Astrocyte (in vitro differentiated cells and primary cell): ENCODE measurements around the gene TNFAIP8L3. TPM values are rescaled to one million over a fixed set of nuclear protein-coding genes. Genes with fewer than 3 reads are reported as not detected.

Experiments used
- DNase-seq: peaks from one replicate; pipeline ENCODE4 v3.0.0-alpha.2; 2010; ENCODE audit warnings: low read depth
- FAIRE-seq: peaks from 2 replicates; lab custom pipeline; 2011; peaks lifted over from hg19 to GRCh38; lab: Jason Lieb, UNC
- H2AFZ ChIP-seq: 2 replicates; pipeline ENCODE4 v1.6.0; 2012; ENCODE audit warnings: low read depth, low read length, inconsistent platforms
- H3K27ac ChIP-seq: 2 replicates; pipeline ENCODE4 v1.5.1; 2011; ENCODE audit warnings: low read depth, low read length, inconsistent platforms
- H3K27me3 ChIP-seq: 2 replicates; pipeline ENCODE4 v1.6.0; 2011; ENCODE audit warnings: low read length, inconsistent platforms; ENCODE audit not compliant: insufficient read depth
- H3K36me3 ChIP-seq: 2 replicates; pipeline ENCODE4 v1.5.1; 2011; ENCODE audit warnings: low read length, inconsistent platforms; ENCODE audit not compliant: insufficient read depth
- H3K4me1 ChIP-seq: 2 replicates; pipeline ENCODE4 v1.5.1; 2011; ENCODE audit warnings: low read length, inconsistent platforms; ENCODE audit not compliant: insufficient read depth
- H3K4me2 ChIP-seq: 2 replicates; pipeline ENCODE4 v1.6.0; 2012; ENCODE audit warnings: low read length, inconsistent platforms
- H3K4me3 ChIP-seq: 2 replicates; pipeline ENCODE4 v1.5.1; 2011; ENCODE audit warnings: low read depth, mild to moderate bottlenecking, low read length, inconsistent platforms; ENCODE audit not compliant: insufficient read depth
- H3K79me2 ChIP-seq: 2 replicates; pipeline ENCODE4 v1.6.0; 2012; ENCODE audit warnings: mild to moderate bottlenecking, low read length, inconsistent platforms; ENCODE audit not compliant: insufficient read depth
- H3K9ac ChIP-seq: 2 replicates; pipeline ENCODE4 v1.6.0; 2012; ENCODE audit warnings: mild to moderate bottlenecking, low read length, inconsistent platforms
- H3K9me3 ChIP-seq: 2 replicates; pipeline ENCODE4 v1.5.1; 2012; ENCODE audit warnings: low read depth, mild to moderate bottlenecking, low read length, inconsistent platforms; ENCODE audit not compliant: insufficient read depth
- H4K20me1 ChIP-seq: 2 replicates; pipeline ENCODE4 v1.6.0; 2012; ENCODE audit warnings: low read length, inconsistent platforms; ENCODE audit not compliant: insufficient read depth
- H3K27ac Mint-ChIP-seq: one replicate; pipeline ENCODE4 v1.8.0; 2021; ENCODE audit warnings: mild to moderate bottlenecking, mixed read lengths; ENCODE audit not compliant: unreplicated experiment
- H3K27me3 Mint-ChIP-seq: one replicate; pipeline ENCODE4 v1.8.0; 2021; ENCODE audit warnings: low read depth, mixed read lengths; ENCODE audit not compliant: unreplicated experiment
- H3K36me3 Mint-ChIP-seq: one replicate; pipeline ENCODE4 v1.8.0; 2021; ENCODE audit warnings: low read depth, mixed read lengths; ENCODE audit not compliant: unreplicated experiment
- H3K4me1 Mint-ChIP-seq: one replicate; pipeline ENCODE4 v1.8.0; 2021; ENCODE audit warnings: low read depth, mixed read lengths; ENCODE audit not compliant: unreplicated experiment
- H3K4me3 Mint-ChIP-seq: one replicate; pipeline ENCODE4 v1.8.0; 2021; ENCODE audit warnings: mild to moderate bottlenecking, moderate library complexity, mixed read lengths; ENCODE audit not compliant: unreplicated experiment
- H3K9me3 Mint-ChIP-seq: one replicate; pipeline ENCODE4 v1.8.0; 2021; ENCODE audit warnings: mild to moderate bottlenecking, mixed read lengths; ENCODE audit not compliant: unreplicated experiment
- EZH2 ChIP-seq: IDR thresholded peaks from 2 replicates; pipeline ENCODE4 v1.6.1; 2012; ENCODE audit warnings: mild to moderate bottlenecking, low read length, inconsistent platforms; ENCODE audit not compliant: insufficient read depth
- total RNA-seq: library from RNA; stranded (reverse); gene quantifications from 2 replicates; pipeline ENCODE4 v1.2.1, GENCODE V29; 2021
- TF ChIP-seq, protein P1 (sequence below): IDR thresholded peaks from 2 replicates; pipeline ENCODE4 v1.5.1; 2011; ENCODE audit warnings: low read depth, mild to moderate bottlenecking, inconsistent platforms, low read length, moderate library complexity; ENCODE audit not compliant: insufficient read depth

The TNFAIP8L3 gene
- total RNA-seq, 1 donor from 2014 or later: 1.1 TPM

DNA sequence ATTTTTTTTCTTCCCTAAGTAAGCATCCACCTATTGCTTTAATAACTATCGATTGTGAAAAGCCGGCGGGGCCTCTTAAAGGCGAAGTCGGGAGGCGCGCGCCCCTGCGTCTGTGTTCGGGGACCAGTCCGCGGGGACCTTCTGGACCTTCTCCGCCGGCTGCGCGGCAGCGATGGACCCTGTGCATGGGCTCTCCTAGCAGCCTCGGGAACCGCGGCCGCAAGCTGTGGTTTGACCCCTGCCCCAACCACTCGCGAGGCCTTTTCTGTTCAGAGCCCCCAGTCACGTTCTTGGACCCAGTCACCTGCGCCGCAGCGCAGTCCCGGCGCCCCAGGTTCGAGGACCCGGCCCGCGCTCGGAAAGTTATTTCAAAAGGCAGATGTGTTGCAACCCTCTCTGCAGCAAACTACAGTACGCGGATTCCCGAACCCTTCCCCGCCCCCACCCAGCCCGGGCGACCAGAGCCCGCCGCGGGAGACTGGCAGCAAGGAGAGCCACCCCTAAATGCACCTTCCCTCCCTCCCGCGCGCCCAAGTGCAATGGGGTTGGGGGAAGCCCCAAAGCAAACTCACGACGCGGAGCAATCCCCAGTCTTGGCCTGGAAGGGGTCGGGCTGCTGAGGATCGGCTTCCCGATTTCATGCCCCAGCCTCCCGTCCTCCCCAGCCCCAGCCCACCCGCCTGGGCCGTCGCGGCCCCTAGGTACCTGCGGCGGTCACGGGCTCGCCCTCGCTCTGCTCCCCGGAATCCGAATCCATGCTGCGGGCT is 684 bp downstream of the TNFAIP8L3 start:
- DNase-seq (no peak), FAIRE-seq (no peak)
- H3K4me1 ChIP-seq: peaks cover 8% of the 10 kb centered on the region
- Mint-ChIP-seq H3K4me3 (peak overlapping the region; percentile 75), H3K9me3 (no peaks in the 10 kb centered on the region), H3K27me3 (peaks cover 55% of the 10 kb centered on the region), H3K4me1 (peaks cover 20% of the 10 kb centered on the region), H3K27ac (no peak overlapping the region), H3K36me3 (peaks cover 2% of the 10 kb centered on the region)
- H4K20me1 ChIP-seq: no peaks in the 10 kb centered on the region
- peak overlapping the region; percentile 49 for H3K4me3 ChIP-seq
- H3K79me2 ChIP-seq: no peaks in the 10 kb centered on the region
- peak; percentile 89 for TF ChIP-seq EZH2
- TF ChIP-seq, protein P1, sequence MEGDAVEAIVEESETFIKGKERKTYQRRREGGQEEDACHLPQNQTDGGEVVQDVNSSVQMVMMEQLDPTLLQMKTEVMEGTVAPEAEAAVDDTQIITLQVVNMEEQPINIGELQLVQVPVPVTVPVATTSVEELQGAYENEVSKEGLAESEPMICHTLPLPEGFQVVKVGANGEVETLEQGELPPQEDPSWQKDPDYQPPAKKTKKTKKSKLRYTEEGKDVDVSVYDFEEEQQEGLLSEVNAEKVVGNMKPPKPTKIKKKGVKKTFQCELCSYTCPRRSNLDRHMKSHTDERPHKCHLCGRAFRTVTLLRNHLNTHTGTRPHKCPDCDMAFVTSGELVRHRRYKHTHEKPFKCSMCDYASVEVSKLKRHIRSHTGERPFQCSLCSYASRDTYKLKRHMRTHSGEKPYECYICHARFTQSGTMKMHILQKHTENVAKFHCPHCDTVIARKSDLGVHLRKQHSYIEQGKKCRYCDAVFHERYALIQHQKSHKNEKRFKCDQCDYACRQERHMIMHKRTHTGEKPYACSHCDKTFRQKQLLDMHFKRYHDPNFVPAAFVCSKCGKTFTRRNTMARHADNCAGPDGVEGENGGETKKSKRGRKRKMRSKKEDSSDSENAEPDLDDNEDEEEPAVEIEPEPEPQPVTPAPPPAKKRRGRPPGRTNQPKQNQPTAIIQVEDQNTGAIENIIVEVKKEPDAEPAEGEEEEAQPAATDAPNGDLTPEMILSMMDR: no peak
- peak overlapping the region; percentile 87 for H3K4me2 ChIP-seq
- no peaks in the 10 kb centered on the region for H3K36me3 ChIP-seq
- no peak overlapping the region for H3K27ac ChIP-seq
- H2AFZ ChIP-seq: peak overlapping the region; percentile 62
- H3K9me3 ChIP-seq: no peaks in the 10 kb centered on the region
- peaks cover 48% of the 10 kb centered on the region for H3K27me3 ChIP-seq
- no peak overlapping the region for H3K9ac ChIP-seq

DNA sequence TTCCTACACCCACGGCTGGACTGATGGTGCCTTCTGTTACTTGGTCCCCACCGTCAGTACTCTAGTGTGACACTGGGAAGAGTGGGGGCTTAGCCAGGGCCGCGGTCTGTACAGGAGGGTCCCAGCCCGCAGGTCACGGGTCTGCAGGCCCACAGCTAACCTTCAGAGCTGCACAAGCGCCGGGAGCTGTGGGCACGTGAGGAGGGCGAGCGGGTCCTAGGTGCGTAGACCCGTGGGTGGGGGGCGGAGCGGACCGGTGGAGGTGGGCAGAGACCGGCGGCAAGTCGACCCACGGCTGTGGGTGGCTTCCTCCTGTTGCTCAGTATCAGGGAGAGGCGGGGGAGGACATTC is 1.2 kb downstream of the TNFAIP8L3 start:
- peaks cover 2% of the 10 kb centered on the region for H3K36me3 Mint-ChIP-seq
- H3K27me3 Mint-ChIP-seq: peaks cover 60% of the 10 kb centered on the region
- H3K9me3 Mint-ChIP-seq: no peaks in the 10 kb centered on the region
- TF ChIP-seq, protein P1: no peak
- TF ChIP-seq EZH2: no peak
- H3K4me3 Mint-ChIP-seq: no peak overlapping the region
- Histone ChIP-seq H3K27ac (no peak overlapping the region), H3K79me2 (no peaks in the 10 kb centered on the region), H3K9ac (no peak overlapping the region), H3K4me2 (peak overlapping the region; percentile 87), H3K36me3 (no peaks in the 10 kb centered on the region), H4K20me1 (no peaks in the 10 kb centered on the region), H3K9me3 (no peaks in the 10 kb centered on the region), H2AFZ (no peak overlapping the region), H3K4me3 (no peak overlapping the region), H3K27me3 (peaks cover 53% of the 10 kb centered on the region), H3K4me1 (peaks cover 8% of the 10 kb centered on the region)
- H3K27ac Mint-ChIP-seq: no peak overlapping the region
- DNase-seq (no peak), FAIRE-seq (no peak)
- peaks cover 18% of the 10 kb centered on the region for H3K4me1 Mint-ChIP-seq

DNA sequence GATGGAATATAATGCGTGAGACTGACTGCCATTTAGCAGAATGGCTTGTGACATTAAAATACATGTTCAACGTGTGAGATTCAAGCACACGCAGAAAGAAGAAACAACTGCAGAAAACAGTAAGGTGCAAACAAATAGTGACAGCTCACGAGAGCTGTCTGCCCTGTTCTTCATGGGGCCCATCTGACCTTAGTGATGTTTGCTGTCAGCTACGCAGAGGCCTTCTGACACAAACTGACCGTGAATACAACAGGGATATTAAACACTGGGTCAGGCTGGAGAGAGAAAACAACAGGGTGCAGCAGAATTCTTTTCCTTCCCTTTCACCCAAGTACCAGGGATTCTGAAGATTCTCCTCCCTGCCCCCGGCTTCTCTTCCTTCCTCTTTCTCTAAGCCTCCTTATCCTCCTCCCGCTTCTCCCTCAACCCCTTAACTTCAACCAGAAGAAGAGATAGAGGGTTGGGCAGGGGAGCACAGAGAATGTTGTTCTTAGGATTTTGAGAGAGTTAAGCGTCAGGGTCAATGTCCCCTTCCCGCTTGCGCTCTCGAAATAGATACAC is 2.1 kb downstream of the TNFAIP8L3 start:
- no peaks in the 10 kb centered on the region for H3K9me3 ChIP-seq
- H3K4me2 ChIP-seq: no peak overlapping the region
- no peak overlapping the region for H3K27ac Mint-ChIP-seq
- H3K9me3 Mint-ChIP-seq: no peaks in the 10 kb centered on the region
- peaks cover 2% of the 10 kb centered on the region for H3K36me3 Mint-ChIP-seq
- FAIRE-seq (no peak), DNase-seq (no peak)
- H3K4me3 ChIP-seq: no peak overlapping the region
- peaks cover 57% of the 10 kb centered on the region for H3K27me3 ChIP-seq
- peaks cover 10% of the 10 kb centered on the region for H3K4me1 Mint-ChIP-seq
- TF ChIP-seq, protein P1: no peak
- no peak for TF ChIP-seq EZH2
- H3K4me1 ChIP-seq: no peaks in the 10 kb centered on the region
- no peak overlapping the region for H3K9ac ChIP-seq
- no peaks in the 10 kb centered on the region for H4K20me1 ChIP-seq
- H2AFZ ChIP-seq: no peak overlapping the region
- H3K27ac ChIP-seq: no peak overlapping the region
- no peaks in the 10 kb centered on the region for H3K79me2 ChIP-seq
- H3K36me3 ChIP-seq: no peaks in the 10 kb centered on the region
- H3K4me3 Mint-ChIP-seq: no peak overlapping the region
- peaks cover 60% of the 10 kb centered on the region for H3K27me3 Mint-ChIP-seq
